ENCODE measurements around the gene TAOK1. TPM values are rescaled to one million over a fixed set of nuclear protein-coding genes. Genes with fewer than 3 reads are reported as not detected.

TAOK1 gene
- total and polyA plus RNA-seq, 9 of the 15 experiments (the other 6 are each of a cell fraction or from before 2014, with no cell fraction given) = 3.2 to 33.1 (median 16.5) TPM

- TF ChIP-seq KDM4B (IDR thresholded peaks at IDR 0.05; ENCODE audit: borderline replicate concordance in 2 of 2, low read depth in 1 of 2) (no peak), HDAC2 (IDR thresholded peaks at IDR 0.05) (peak; percentile 75), BRCA1 (IDR thresholded peaks at IDR 0.05) (no peak), BRCA1 (CRISPR knock-in tag; IDR thresholded peaks at IDR 0.05) (no peak), FIP1L1 (IDR thresholded peaks at IDR 0.05; ENCODE audit: low read depth, low read length, poor library complexity, severe bottlenecking) (no peak), TEAD1 (CRISPR knock-in tag; IDR thresholded peaks at IDR 0.05) (peak in 1 of 2 experiments; percentile 68; a peak in 1 of 4 replicates), ZNF253 (CRISPR knock-in tag; conservative IDR thresholded peaks at IDR 0.05) (no peak), ARHGAP35 (IDR thresholded peaks at IDR 0.05; ENCODE audit: partially characterized antibody) (peak; percentile 19), CBX8 (IDR thresholded peaks at IDR 0.05; ENCODE audit: borderline replicate concordance, extremely low read depth, low read depth, low read length, poor library complexity, severe bottlenecking) (no peak), MXI1 (IDR thresholded peaks at IDR 0.05; ENCODE audit: low read depth, low read length) (no peak), FOXJ3 (CRISPR knock-in tag; IDR thresholded peaks at IDR 0.05) (peak; percentile 73; the same call in 1 of the 2 replicates), SMAD2 (IDR thresholded peaks at IDR 0.05; ENCODE audit: low read depth, low read length) (no peak), FOXP1 (CRISPR knock-in tag; IDR thresholded peaks at IDR 0.05) (peak; percentile 93), CLOCK (CRISPR knock-in tag; IDR thresholded peaks at IDR 0.05; ENCODE audit: borderline replicate concordance) (no peak), STAT6 (CRISPR knock-in tag; IDR thresholded peaks at IDR 0.05) (peak; percentile 71; the same call in 1 of the 2 replicates), GATAD2B (IDR thresholded peaks at IDR 0.05; ENCODE audit: borderline replicate concordance) (no peak), SREBF2 (CRISPR knock-in tag; IDR thresholded peaks at IDR 0.05) (peak; percentile 90; the same call in 1 of the 2 replicates)
- TF ChIP-seq, protein P1, sequence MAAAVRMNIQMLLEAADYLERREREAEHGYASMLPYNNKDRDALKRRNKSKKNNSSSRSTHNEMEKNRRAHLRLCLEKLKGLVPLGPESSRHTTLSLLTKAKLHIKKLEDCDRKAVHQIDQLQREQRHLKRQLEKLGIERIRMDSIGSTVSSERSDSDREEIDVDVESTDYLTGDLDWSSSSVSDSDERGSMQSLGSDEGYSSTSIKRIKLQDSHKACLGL (CRISPR knock-in tag; IDR thresholded peaks at IDR 0.05; ENCODE audit: borderline replicate concordance, poor library complexity, severe bottlenecking) = no peak
- TF ChIP-seq, protein P2, sequence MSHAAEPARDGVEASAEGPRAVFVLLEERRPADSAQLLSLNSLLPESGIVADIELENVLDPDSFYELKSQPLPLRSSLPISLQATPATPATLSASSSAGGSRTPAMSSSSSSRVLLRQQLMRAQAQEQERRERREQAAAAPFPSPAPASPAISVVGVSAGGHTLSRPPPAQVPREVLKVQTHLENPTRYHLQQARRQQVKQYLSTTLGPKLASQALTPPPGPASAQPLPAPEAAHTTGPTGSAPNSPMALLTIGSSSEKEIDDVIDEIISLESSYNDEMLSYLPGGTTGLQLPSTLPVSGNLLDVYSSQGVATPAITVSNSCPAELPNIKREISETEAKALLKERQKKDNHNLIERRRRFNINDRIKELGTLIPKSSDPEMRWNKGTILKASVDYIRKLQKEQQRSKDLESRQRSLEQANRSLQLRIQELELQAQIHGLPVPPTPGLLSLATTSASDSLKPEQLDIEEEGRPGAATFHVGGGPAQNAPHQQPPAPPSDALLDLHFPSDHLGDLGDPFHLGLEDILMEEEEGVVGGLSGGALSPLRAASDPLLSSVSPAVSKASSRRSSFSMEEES (CRISPR knock-in tag; IDR thresholded peaks at IDR 0.05) = no peak
These were observed 203.7 kb downstream of the TAOK1 start (continued) for GRCh38 chr17:29593591-29594518.

All from K562 (cell line).